WERI-Rb-1 (cell line): ENCODE data around the gene PLA2R1.
A peak's percentile ranks its signal among the peaks of the same experiment; 100 is the strongest.

Experiments
- DNase-seq: peaks from one replicate; pipeline ENCODE4 v3.0.0-alpha.2; 2020
- H3K27ac ChIP-seq: fragments of 250-450 bp; sonication (Bioruptor Pico); 2 replicates; pipeline ENCODE4 v1.5.1; 2020; ENCODE audit warnings: mild to moderate bottlenecking, moderate library complexity
- H3K27me3 ChIP-seq: fragments of 250-450 bp; sonication (Bioruptor Pico); 2 replicates; pipeline ENCODE4 v1.5.1; 2021; ENCODE audit warnings: mild to moderate bottlenecking, low read depth, moderate library complexity; ENCODE audit not compliant: insufficient read depth, severe bottlenecking
- H3K36me3 ChIP-seq: fragments of 250-450 bp; sonication (Bioruptor Pico); 2 replicates; pipeline ENCODE4 v1.5.1; 2020; ENCODE audit warnings: mild to moderate bottlenecking, moderate library complexity
- H3K4me3 ChIP-seq: 2 replicates; pipeline ENCODE4 v1.5.1; 2011; ENCODE audit warnings: low read depth, mild to moderate bottlenecking, control low read depth, low read length
- H3K9me3 ChIP-seq: fragments of 250-450 bp; sonication (Bioruptor Pico); 2 replicates; pipeline ENCODE4 v1.5.1; 2021; ENCODE audit warnings: mild to moderate bottlenecking, moderate library complexity; ENCODE audit not compliant: severe bottlenecking
- CTCF ChIP-seq: IDR thresholded peaks from 2 replicates; pipeline ENCODE4 v1.5.1; 2011; ENCODE audit warnings: low read depth, mild to moderate bottlenecking, control low read depth, inconsistent platforms, low read length

The PLA2R1 gene

GRCh38 chr2:159921752-159922404, 140.5 kb downstream of the PLA2R1 start:
- no peaks in the 10 kb centered on the region for H3K36me3 ChIP-seq
- H3K27ac ChIP-seq, result no peak overlapping the region
- no peak overlapping the region for H3K4me3 ChIP-seq
- peak; percentile 89 for DNase-seq
- H3K9me3 ChIP-seq, result no peaks in the 10 kb centered on the region
- no peaks in the 10 kb centered on the region for H3K27me3 ChIP-seq
- TF ChIP-seq CTCF, result peak; percentile 97

DNA sequence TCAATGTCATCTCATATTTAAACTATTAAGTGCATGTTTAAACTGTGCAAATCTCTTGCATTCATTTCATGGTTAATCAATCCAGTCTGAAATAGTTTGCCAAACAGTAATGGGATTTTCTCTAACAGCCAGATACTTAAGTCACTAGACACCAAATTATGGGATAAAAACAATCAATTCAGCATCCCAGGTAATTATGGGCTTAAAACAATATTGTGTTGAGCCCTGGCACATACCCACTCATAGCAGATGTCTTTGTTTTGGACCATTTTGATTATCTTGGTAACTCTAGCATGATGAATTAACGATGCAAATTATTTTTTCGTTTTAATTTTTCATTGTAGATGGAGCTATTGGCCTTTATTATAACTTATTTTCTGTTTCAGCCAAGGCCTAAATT, 145.9 kb downstream of the PLA2R1 start:
- TF ChIP-seq CTCF, result no peak
- DNase-seq, result no peak
- H3K27me3 ChIP-seq, result no peaks in the 10 kb centered on the region
- no peak overlapping the region for H3K27ac ChIP-seq
- no peaks in the 10 kb centered on the region for H3K9me3 ChIP-seq
- H3K4me3 ChIP-seq, result no peak overlapping the region
- H3K36me3 ChIP-seq, result no peaks in the 10 kb centered on the region

DNA sequence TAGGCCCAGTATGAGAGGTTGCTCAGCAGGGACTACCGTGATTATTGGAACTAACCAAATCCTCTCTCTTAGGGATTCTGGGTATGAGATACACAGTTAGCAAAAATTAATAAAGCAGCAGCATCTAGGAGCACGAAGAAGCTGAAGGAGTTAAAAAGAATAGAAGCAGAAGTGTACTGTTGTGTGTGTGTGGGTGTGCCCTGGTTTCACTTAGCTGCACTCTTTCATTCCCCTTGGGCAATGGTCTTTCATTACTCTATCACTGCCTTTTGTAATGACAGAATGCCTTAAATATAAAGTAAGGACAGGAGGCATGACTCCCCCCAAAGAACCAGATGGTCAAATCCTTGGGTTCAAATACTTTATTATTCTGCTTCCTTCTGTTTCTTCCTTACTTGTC, 148.5 kb downstream of the PLA2R1 start:
- no peak for DNase-seq

DNA sequence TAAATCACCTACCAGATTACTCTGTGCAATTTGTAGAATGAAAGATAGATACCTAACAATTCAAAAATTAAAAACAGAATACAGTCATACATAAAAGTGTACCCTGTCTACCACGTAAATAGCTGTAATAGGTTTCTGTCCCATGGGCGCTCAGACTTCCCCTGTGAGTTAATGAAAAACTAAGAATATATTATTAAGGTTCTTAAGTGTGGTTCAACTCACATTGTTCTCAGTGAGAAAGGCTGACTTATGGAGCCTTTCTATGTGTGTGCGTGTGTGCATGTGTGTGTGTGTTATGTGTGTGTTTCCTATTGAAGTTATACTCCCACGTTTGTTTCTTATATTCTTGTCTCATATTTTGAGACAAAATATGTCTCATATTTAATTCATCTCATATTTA, 149.8 kb downstream of the PLA2R1 start:
- Histone ChIP-seq H3K27me3 (no peaks in the 10 kb centered on the region), H3K27ac (no peak overlapping the region), H3K4me3 (no peak overlapping the region), H3K9me3 (no peaks in the 10 kb centered on the region), H3K36me3 (no peaks in the 10 kb centered on the region)
- TF ChIP-seq CTCF, result no peak
- DNase-seq, result no peak

More for the DNA sequence above, 148.5 kb downstream of the PLA2R1 start:
- Histone ChIP-seq H3K9me3 (no peaks in the 10 kb centered on the region), H3K27me3 (no peaks in the 10 kb centered on the region), H3K4me3 (no peak overlapping the region), H3K27ac (no peak overlapping the region), H3K36me3 (no peaks in the 10 kb centered on the region)
- no peak for TF ChIP-seq CTCF

DNA sequence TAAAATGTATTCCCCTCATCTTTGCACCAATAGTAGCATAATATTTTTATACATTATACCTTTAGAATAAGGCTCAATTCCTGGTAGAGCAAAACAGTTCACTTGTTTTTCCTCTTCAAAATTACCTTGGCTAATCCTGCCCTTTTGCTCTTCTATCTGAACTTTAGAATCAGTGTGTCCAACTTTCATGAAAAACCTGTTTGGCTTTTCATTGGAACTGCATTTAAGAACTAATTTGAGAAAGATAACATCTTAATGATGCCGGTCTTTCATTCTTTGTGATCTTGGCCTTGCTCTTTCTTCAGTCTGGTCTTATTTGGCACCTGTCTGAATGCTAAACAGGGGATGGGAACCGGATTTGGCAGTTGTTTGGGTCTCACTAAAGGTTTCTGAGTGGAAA, 151.5 kb downstream of the PLA2R1 start:
- Histone ChIP-seq H3K27ac (no peak overlapping the region), H3K4me3 (no peak overlapping the region), H3K27me3 (no peaks in the 10 kb centered on the region), H3K9me3 (no peaks in the 10 kb centered on the region), H3K36me3 (no peaks in the 10 kb centered on the region)
- no peak for TF ChIP-seq CTCF
- DNase-seq, result no peak

DNA sequence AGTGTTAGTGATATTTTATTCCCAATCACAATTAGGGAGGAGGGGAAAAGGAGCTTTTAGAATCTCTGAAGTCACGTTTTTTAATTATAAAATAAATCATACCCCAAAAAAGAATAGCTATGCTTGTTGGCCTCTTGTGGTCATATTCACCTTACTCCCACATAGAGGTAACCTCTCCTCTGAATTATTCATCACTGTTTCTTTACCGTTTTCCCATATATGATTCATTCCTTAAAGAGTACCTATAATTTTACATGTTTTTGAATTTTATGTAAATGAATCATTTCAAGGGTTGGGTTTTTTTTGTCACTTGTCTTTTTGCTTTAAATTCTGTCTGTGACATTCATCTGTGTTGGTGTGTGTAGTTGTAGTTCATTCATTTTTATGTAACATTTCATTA, 153.8 kb downstream of the PLA2R1 start:
- TF ChIP-seq CTCF, result no peak
- Histone ChIP-seq H3K4me3 (no peak overlapping the region), H3K36me3 (no peaks in the 10 kb centered on the region), H3K27me3 (no peaks in the 10 kb centered on the region), H3K27ac (no peak overlapping the region), H3K9me3 (no peaks in the 10 kb centered on the region)
- DNase-seq, result no peak
